ENCODE measurements around the gene MCC.

The MCC gene

DNA sequence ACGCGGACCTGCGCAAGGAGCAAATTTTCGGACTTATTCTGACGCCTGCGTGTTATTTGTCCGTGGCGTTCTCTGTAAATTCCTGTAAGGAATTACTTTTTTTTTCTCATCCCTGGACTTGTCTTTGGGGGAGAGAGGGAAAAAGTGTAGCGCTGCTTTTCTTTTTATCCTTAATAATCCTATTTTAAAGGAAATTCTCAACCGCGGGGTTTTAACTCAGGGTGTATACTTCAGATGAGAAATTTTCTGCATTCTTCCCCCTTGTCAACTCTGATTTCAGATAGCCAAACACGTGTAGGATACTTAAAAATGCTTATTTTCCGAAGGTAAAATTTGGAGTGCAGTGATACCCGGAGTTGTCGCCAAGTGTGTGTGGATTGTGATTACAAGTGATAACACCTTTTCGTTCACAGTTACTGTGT is 510.8 kb downstream of the MCC start:
- Histone ChIP-seq H3K36me3 (ENCODE audit: control insufficient read depth, insufficient read depth, low read length) (no peaks in the 10 kb centered on the region), H3K4me3 (replicated peaks; ENCODE audit: low read depth, low read length) (peak overlapping the region; percentile 81), H3K27me3 (replicated peaks; ENCODE audit: control insufficient read depth, insufficient read depth, low read length) (no peaks in the 10 kb centered on the region)
- no peak for DNase-seq (ENCODE audit: extremely low read depth, insufficient read length)
- TF ChIP-seq, protein P1, sequence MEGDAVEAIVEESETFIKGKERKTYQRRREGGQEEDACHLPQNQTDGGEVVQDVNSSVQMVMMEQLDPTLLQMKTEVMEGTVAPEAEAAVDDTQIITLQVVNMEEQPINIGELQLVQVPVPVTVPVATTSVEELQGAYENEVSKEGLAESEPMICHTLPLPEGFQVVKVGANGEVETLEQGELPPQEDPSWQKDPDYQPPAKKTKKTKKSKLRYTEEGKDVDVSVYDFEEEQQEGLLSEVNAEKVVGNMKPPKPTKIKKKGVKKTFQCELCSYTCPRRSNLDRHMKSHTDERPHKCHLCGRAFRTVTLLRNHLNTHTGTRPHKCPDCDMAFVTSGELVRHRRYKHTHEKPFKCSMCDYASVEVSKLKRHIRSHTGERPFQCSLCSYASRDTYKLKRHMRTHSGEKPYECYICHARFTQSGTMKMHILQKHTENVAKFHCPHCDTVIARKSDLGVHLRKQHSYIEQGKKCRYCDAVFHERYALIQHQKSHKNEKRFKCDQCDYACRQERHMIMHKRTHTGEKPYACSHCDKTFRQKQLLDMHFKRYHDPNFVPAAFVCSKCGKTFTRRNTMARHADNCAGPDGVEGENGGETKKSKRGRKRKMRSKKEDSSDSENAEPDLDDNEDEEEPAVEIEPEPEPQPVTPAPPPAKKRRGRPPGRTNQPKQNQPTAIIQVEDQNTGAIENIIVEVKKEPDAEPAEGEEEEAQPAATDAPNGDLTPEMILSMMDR (IDR thresholded peaks at IDR 0.05; ENCODE audit: insufficient read depth, low read length, poor library complexity, severe bottlenecking) = no peak

DNA sequence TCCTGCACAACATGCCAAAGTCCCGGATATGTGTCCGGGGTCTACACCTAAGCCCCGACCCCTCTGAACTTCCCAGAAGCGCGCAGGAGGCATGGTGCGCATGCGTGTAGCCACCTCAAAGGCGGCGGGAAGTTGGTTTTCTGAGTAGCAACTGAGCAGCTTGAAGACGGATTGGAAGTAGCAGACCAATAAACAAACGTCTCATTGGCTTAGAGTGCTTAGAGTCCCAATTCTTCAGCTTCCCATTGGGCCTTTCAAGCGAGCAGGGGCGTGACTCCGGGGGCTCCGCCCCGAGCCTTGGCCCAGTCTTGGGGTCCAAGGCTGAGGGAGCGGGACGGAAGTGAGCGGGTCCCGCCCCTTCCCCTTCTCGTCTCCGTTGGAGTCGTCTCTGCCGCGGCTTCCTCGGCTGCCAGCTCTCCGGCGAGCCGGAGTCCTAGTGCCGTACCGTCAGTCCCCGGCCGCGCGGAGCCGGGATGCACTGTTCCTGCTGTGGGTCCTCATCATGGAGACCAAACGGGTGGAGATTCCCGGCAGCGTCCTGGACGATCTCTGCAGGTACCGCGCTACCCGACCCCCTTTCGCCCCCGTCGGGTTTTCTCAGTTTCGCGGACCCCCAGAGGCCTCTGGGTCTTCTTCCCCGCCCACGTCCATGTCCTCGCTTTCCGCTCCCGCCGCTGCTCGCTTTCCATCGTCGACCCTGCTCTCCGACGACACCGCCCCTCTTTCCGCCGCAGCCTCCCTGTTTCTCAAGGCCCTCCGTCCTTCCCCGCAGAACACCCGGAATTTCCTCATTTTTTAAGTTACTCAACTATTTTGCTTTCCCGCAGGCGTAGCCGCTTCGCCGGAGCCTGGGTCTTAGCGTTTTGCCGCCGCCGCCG is 511.6 kb downstream of the MCC start, which contains the start of gene DCP2:
TSS of gene DCP2 (plus strand) at position 367 of the 878 bp plus-strand sequence. CDS start at position 503, 136 bp downstream.
- peak within 1 kb of the TSS; percentile 81 for H3K4me3 ChIP-seq (replicated peaks; ENCODE audit: low read depth, low read length)
- TF ChIP-seq, protein P1 (IDR thresholded peaks at IDR 0.05; ENCODE audit: insufficient read depth, low read length, poor library complexity, severe bottlenecking) = no peak
- DNase-seq (ENCODE audit: extremely low read depth, insufficient read length) = peak; percentile 100

DNA sequence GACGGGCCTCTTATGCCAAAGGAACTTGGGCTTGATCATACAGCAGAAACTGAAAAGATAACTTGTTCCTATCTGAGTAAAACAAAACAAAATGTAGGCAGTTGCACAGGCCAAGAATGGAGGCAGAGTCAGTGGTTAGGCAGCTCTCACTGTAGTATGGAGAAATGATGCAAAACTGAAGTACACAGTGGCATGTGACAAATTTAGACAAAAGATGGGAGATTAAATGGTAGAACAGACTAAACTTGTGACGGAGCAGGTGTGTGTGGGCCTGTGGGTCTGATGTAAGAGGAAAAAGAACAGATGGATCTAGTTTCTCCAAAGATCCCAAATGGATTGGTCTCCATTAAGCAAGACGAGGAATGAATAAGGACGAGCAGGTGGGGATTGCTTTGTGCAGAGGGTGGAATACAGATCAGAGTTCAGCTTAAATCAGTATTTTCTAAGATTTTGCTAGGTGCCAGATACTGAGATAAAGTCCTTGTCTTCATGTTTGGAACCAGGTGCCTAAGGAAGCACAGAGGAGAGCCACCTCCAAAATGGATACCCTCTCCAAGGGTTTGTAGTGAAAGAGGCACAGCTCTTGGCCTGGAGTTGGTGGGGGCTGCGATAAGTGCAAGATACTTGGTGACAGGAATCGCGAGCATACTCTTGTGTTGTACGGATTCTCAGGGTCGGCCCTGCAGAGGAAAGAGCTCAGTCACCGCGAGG is 512.4 kb downstream of the MCC start:
- Histone ChIP-seq H3K36me3 (ENCODE audit: control insufficient read depth, insufficient read depth, low read length) (no peaks in the 10 kb centered on the region), H3K27me3 (replicated peaks; ENCODE audit: control insufficient read depth, insufficient read depth, low read length) (no peaks in the 10 kb centered on the region), H3K4me3 (replicated peaks; ENCODE audit: low read depth, low read length) (peak overlapping the region; percentile 61)
- TF ChIP-seq, protein P1 (IDR thresholded peaks at IDR 0.05; ENCODE audit: insufficient read depth, low read length, poor library complexity, severe bottlenecking) = no peak
- no peak for DNase-seq (ENCODE audit: extremely low read depth, insufficient read length)

More for the DNA sequence above, 511.6 kb downstream of the MCC start, which contains the start of gene DCP2:
- Histone ChIP-seq H3K27me3 (replicated peaks; ENCODE audit: control insufficient read depth, insufficient read depth, low read length) (no peaks in the 10 kb centered on the region), H3K36me3 (ENCODE audit: control insufficient read depth, insufficient read depth, low read length) (no peaks in the 10 kb centered on the region)

DNA sequence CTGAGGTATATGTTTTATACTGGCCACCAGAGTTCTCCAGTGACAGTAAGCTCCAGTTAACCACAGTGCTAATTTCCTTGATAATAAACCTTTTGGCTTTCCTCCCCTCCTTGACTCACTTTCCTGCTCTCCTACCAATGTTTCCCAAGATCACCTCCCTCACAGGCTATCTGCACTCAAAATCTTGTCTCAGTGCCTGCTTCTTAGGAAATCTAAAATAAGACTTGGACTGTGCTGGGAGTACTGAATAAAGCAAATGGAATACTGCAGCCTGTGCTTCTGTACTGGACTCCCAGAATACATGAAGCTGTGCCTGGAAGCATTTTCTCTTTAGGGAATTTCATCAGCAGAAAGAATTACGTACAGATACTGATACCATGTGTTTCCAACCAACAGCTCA is 513.4 kb downstream of the MCC start:
- Histone ChIP-seq H3K4me3 (replicated peaks; ENCODE audit: low read depth, low read length) (no peak overlapping the region), H3K36me3 (ENCODE audit: control insufficient read depth, insufficient read depth, low read length) (no peaks in the 10 kb centered on the region), H3K27me3 (replicated peaks; ENCODE audit: control insufficient read depth, insufficient read depth, low read length) (no peaks in the 10 kb centered on the region)
- TF ChIP-seq, protein P1 (IDR thresholded peaks at IDR 0.05; ENCODE audit: insufficient read depth, low read length, poor library complexity, severe bottlenecking) = no peak
- no peak for DNase-seq (ENCODE audit: extremely low read depth, insufficient read length)

DNA sequence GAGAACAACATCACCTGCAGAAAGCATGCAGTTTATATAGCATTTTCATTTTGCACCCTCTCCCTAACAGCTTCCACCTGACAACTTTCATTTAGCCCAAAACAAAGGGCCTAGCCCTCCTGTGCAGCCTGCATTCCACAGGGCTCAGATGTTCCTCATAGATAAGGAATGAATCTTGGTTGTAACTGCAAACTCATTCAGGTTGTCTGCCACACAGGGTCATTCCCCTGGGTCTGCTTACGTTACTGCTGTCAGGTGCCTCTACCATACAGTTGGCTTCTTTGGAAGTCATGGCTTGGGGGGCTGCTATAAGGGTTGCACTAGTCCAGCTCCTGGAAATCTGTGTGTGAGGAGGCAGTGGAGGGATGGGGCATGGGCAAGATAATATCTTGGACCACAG is 514.3 kb downstream of the MCC start:
- H3K4me3 ChIP-seq (replicated peaks; ENCODE audit: low read depth, low read length) = no peak overlapping the region
- DNase-seq (ENCODE audit: extremely low read depth, insufficient read length) = no peak
- H3K36me3 ChIP-seq (ENCODE audit: control insufficient read depth, insufficient read depth, low read length) = no peaks in the 10 kb centered on the region
- H3K27me3 ChIP-seq (replicated peaks; ENCODE audit: control insufficient read depth, insufficient read depth, low read length) = no peaks in the 10 kb centered on the region
- TF ChIP-seq, protein P1 (IDR thresholded peaks at IDR 0.05; ENCODE audit: insufficient read depth, low read length, poor library complexity, severe bottlenecking) = no peak

Data from GM06990 (cell line).